ENCODE data around the gene DCC.
A peak's percentile ranks its signal among the peaks of the same experiment; 100 is the strongest.

DCC gene

GRCh38 chr18:52970686-52971085 lies 630.7 kb downstream of the DCC start:
- no peak for TF ChIP-seq CTCF (IDR thresholded peaks at IDR 0.05; ENCODE audit: low read depth, low read length)
- Histone ChIP-seq H3K27me3 (no peaks in the 10 kb centered on the region), H3K4me1 (no peaks in the 10 kb centered on the region), H3K4me3 (ENCODE audit: low read depth, low read length) (no peak overlapping the region), H3K36me3 (no peaks in the 10 kb centered on the region), H3K9me3 (no peaks in the 10 kb centered on the region)
- DNase-seq, result no peak

- H3K4me1 ChIP-seq, result no peaks in the 10 kb centered on the region
- H3K27me3 ChIP-seq, result no peaks in the 10 kb centered on the region
- DNase-seq, result no peak
- no peak overlapping the region for H3K4me3 ChIP-seq (ENCODE audit: low read depth, low read length)
- TF ChIP-seq CTCF (IDR thresholded peaks at IDR 0.05; ENCODE audit: low read depth, low read length), result no peak
- H3K36me3 ChIP-seq, result no peaks in the 10 kb centered on the region
- no peaks in the 10 kb centered on the region for H3K9me3 ChIP-seq
These were observed 631.1 kb downstream of the DCC start for GRCh38 chr18:52971097-52971496.

DNA sequence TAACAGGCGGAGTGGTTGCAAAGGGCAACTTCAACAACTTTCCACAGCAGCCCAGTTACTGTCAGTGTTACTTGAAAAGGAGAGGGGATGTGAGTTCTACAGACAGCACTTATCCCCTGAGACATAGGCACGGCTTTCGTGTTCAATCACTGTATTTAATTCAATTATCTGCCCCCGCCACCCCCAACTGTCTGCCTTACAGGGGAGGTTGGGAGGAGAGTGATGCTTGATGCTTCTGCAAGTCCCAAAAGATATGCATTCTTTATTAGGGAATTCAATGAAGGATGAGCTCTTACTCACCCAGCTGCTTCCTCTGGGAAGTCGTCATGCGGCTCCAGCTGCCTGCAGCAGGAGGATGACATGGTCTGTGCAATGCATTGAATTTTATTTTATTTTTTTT lies 639.9 kb downstream of the DCC start:
- no peaks in the 10 kb centered on the region for H3K36me3 ChIP-seq
- H3K4me3 ChIP-seq (ENCODE audit: low read depth, low read length), result no peak overlapping the region
- H3K4me1 ChIP-seq, result no peaks in the 10 kb centered on the region
- no peaks in the 10 kb centered on the region for H3K27me3 ChIP-seq
- no peak for TF ChIP-seq CTCF (IDR thresholded peaks at IDR 0.05; ENCODE audit: low read depth, low read length)
- DNase-seq, result no peak
- no peaks in the 10 kb centered on the region for H3K9me3 ChIP-seq

GRCh38 chr18:52991246-52991645 lies 651.2 kb downstream of the DCC start:
- H3K4me3 ChIP-seq (ENCODE audit: low read depth, low read length), result no peak overlapping the region
- no peaks in the 10 kb centered on the region for H3K9me3 ChIP-seq
- DNase-seq, result no peak
- H3K36me3 ChIP-seq, result no peaks in the 10 kb centered on the region
- no peaks in the 10 kb centered on the region for H3K27me3 ChIP-seq
- no peaks in the 10 kb centered on the region for H3K4me1 ChIP-seq
- TF ChIP-seq CTCF (IDR thresholded peaks at IDR 0.05; ENCODE audit: low read depth, low read length), result no peak

DNA sequence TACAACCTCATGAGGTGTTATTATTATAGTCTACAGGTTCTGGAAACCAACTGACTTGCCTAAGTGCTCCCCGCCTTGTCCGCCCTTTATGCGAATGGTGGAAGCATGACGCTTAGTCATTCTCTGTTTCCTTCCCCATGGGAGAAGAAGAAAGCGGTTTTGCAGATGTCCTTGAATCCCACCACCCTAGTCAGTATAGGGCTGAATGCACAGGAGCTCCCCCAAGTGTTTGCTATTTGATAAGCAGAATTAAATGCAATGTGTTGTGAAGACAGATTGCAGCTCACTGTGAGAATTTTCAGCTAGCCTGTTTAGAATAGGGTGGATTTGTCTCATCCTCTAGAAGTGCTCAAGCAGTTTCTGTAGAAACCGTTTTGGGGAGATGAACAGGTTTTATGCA lies 652.0 kb downstream of the DCC start:
- Histone ChIP-seq H3K27me3 (no peaks in the 10 kb centered on the region), H3K36me3 (no peaks in the 10 kb centered on the region), H3K9me3 (no peaks in the 10 kb centered on the region), H3K4me1 (no peaks in the 10 kb centered on the region), H3K4me3 (ENCODE audit: low read depth, low read length) (no peak overlapping the region)
- peak; percentile 9 for DNase-seq
- peak; percentile 30; the same call in 1 of the 2 replicates for TF ChIP-seq CTCF (IDR thresholded peaks at IDR 0.05; ENCODE audit: low read depth, low read length)

- DNase-seq, result no peak
- no peaks in the 10 kb centered on the region for H3K9me3 ChIP-seq
- no peaks in the 10 kb centered on the region for H3K4me1 ChIP-seq
- no peaks in the 10 kb centered on the region for H3K27me3 ChIP-seq
- no peaks in the 10 kb centered on the region for H3K36me3 ChIP-seq
- no peak overlapping the region for H3K4me3 ChIP-seq (ENCODE audit: low read depth, low read length)
- no peak for TF ChIP-seq CTCF (IDR thresholded peaks at IDR 0.05; ENCODE audit: low read depth, low read length)
These were observed 655.9 kb downstream of the DCC start for GRCh38 chr18:52995875-52996274.

Data from BE2C (cell line).